GM19025 (cell line): ENCODE data around the gene THBS2.

Experiments used
- ATAC-seq: cut with Tn5 transposase; IDR thresholded peaks from one replicate; pipeline ENCODE4 v1.9.1; 2021; ENCODE audit warnings: mild to moderate bottlenecking, low read depth, moderate library complexity; ENCODE audit not compliant: unreplicated experiment

The THBS2 gene

DNA sequence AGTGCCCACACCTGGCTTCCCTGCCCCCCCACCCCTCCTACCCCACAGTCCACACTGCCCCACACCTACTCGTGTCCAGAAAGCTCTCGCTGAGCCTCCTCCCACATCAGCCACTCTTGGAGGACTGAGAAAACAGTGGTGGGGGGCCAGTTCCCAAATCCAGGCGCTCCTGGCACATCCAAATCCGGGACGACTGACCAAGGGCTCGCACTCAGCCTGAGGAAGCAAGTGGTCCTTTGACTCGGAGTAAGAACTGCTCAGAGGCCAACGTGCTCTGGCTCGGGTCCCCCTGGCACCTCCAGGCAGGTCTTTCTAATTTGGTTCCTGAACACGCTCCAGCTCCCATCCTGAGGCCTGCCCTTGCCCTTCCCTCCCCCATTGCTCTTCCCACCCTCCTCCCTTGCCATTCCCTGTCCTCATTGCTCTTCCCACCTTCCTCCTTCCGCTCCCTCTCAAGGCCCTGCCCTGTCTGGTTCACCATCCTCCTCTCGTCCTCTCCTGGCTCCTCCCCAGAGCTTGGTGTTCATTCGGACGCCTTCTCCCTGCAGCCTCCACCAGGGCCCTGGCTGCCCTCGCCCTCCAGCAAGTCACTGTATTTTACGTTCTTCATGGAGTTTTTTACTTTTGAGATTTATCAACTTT, 83.6 kb downstream of the THBS2 start:
- ATAC-seq: no peak

DNA sequence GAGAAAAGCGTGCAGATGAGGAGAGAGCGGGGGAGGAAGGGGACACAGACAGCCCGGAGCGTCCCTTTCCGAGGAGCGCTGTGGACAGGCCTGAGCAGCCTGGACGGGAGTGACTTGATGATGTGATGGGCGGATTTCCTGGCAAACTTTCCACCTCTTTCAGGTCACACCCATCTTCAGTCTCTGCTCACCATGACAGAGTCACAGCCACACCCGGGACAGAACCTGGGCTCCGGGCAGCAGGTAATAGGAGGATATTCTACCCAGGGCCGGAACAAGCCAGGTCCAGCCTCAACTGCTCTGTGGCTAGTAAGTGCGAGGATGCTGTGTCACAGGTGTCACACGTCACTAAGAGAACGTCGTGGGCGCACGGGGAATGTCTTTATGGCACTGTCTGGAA, 84.3 kb downstream of the THBS2 start:
- ATAC-seq: no peak

DNA sequence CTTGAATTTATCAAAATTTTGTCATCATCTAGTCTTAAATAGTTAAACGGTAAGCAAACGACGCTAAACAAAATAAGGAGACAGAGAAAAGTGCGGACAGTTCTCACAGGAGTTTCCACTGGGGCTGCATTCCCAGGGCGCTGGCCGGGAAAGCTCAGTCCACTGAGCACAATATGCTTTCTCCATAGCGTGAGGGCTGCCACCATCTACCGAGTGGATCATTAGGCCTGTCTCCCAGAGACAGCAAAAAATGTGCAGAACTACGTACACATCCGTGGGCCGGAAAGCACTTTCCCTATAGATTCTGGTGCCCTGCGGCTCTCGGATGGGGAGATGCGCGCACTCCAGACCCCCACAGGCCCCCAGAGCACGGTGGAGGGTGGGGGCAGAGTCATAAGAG, 84.9 kb downstream of the THBS2 start:
- no peak for ATAC-seq

DNA sequence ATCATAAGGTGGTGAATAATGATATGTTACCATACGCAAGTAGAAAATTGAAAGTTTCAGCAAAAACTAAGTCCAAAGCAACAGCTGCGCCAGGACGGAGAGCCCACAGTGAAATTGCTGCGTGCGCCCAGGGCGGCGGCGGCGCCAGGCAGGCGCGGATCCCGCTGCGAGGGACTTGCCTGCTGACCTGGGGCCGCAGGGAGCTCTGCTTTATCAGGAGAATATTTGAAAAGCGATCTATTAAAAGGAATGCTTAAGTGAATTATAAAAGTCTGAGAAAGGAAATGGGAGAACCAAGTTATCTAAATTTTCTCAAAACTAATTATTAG, 85.4 kb downstream of the THBS2 start:
- no peak for ATAC-seq

DNA sequence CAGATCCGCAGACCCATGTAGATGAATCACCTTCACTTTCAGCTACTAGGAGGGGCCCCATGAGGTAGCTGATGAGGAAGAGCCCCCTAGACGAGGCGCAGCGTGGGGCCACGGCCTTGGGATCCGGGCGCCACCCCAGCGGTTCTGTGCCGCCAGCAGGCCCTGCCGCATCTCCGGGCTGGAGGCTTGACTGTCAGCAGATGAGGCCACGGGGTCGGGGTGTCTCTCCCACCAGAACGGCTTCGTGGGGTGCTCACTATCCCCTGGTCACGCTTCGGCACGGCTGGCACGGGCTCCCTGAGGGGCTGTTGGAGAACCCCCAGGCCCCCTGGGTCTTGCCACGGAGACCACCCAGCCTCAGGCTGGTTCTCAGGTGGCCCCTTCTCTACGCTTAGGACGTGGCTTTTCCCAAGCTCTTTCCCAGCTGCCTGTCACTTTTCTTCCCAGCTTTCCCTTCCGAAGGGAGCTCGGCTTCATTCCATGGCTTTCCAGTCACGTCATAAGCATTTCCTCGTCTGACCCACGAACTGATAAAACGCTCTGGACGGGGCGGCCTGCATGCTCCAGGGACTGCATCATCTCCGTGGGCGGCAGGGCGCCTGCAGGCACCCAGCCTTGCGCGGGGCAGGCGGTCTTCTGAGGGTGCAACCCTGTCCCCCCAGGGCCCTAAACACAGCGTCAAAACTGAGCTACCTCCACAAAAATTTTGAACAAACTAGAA, 85.9 kb downstream of the THBS2 start:
- ATAC-seq: no peak

DNA sequence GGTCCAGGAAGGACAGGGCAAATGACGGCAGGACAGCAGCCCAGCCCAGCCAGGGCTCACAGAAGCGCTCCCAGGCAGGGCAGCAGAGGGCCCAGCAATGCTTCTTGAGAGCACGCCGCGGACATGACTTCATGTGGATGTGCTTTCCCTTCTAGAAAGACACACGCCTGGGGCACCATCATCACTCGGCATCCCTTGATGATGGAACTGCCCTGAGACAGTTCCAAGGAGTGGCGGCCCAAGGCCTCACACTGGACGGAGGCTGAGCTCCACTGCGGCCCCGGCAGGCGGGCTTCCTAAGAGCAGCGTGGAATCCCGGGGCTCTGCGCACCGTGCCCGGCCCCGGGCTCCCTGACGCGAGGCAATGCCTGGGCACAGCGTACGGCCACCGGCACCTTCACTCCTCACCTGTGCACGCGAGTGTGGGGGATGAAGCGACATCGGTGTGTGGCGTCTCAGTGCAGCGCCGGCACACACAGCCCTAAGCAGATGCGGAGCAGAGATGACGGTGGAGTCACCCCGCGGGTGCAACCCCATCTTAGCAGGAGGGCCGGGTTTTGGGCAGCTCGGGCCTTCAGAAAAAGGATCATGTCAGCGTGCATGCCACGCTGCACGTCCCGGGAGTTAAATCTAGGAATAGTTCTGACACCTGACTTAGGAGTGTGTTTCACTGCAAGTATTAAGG, 86.6 kb downstream of the THBS2 start:
- no peak for ATAC-seq
